H1 (cell line): Measurements from ENCODE around the gene USP24. TPM values are rescaled to one million over a fixed set of nuclear protein-coding genes. Genes with fewer than 3 reads are reported as not detected.

Experiments
- CTCF ChIA-PET: fragments of 300-600 bp; sonication (Branson Sonifier 250); formaldehyde crosslinking; loops from one replicate; lab custom pipeline; 2021; ENCODE audit not compliant: partially characterized antibody; lab: Charles Lee
- POLR2A ChIA-PET: fragments of 300-600 bp; sonication (Branson Sonifier 250); formaldehyde crosslinking; loops from one replicate; lab custom pipeline; 2021; ENCODE audit warnings: inconsistent platforms; ENCODE audit not compliant: partially characterized antibody; lab: Charles Lee
- DNase-seq, 2 experiments: peaks; one replicate each; pipeline versions ENCODE4 v3.0.0 to v3.0.0-alpha.2; 2010 to 2022; ENCODE audit warnings: low spot score in 2 of 2, low read depth in 1 of 2, mixed read lengths in 1 of 2
- FAIRE-seq: peaks from 2 replicates; lab custom pipeline; 2011; peaks lifted over from hg19 to GRCh38; lab: Jason Lieb, UNC
- H2AFZ ChIP-seq: 2 replicates; pipeline ENCODE4 v1.8.1; 2012; ENCODE audit warnings: low read length, inconsistent platforms
- H2AK5ac ChIP-seq: 2 replicates; pipeline ENCODE4 v1.6.1; 2013; ENCODE audit warnings: low read depth, low read length
- H2BK120ac ChIP-seq: replicated peaks from 2 replicates; pipeline ENCODE3; 2013; ENCODE audit warnings: low read depth, low read length, inconsistent platforms
- H2BK12ac ChIP-seq: 2 replicates; pipeline ENCODE4 v1.6.1; 2013; ENCODE audit warnings: low read depth, low read length
- H2BK15ac ChIP-seq: 2 replicates; pipeline ENCODE4 v1.6.1; 2013; ENCODE audit warnings: low read length
- H2BK20ac ChIP-seq: 2 replicates; pipeline ENCODE4 v1.6.1; 2013; ENCODE audit warnings: low read length
- H2BK5ac ChIP-seq: 2 replicates; pipeline ENCODE4 v1.6.1; 2013; ENCODE audit warnings: low read depth, low read length
- H3K14ac ChIP-seq: 2 replicates; pipeline ENCODE4 v1.6.1; 2013; ENCODE audit warnings: inconsistent platforms; ENCODE audit not compliant: insufficient read length
- H3K18ac ChIP-seq: 2 replicates; pipeline ENCODE4 v1.6.1; 2013; ENCODE audit warnings: low read length; ENCODE audit errors: extremely low read depth
- H3K23ac ChIP-seq: 2 replicates; pipeline ENCODE4 v1.6.1; 2013; ENCODE audit warnings: inconsistent platforms; ENCODE audit not compliant: insufficient read length
- H3K23me2 ChIP-seq: 2 replicates; pipeline ENCODE4 v1.6.1; 2013; ENCODE audit warnings: low read depth, low read length
- H3K27ac ChIP-seq: 2 replicates; pipeline ENCODE4 v1.6.1; 2011; ENCODE audit warnings: low read depth, low read length, inconsistent platforms
- H3K27me3 ChIP-seq, 4 experiments: replicated peaks in 1 of 4; 1 replicate in 1 of 4; 2 replicates in 3 of 4; pipeline versions ENCODE4 v1.6.1 to v1.8.1; 2011 to 2013; ENCODE audit warnings: low read length in 3 of 4, mild to moderate bottlenecking in 3 of 4, inconsistent platforms in 2 of 4, mixed read lengths in 2 of 4, moderate library complexity in 1 of 4; ENCODE audit not compliant: control insufficient read depth in 3 of 4, insufficient read depth in 3 of 4; ENCODE audit errors: extremely low read depth in 1 of 4
- H3K36me3 ChIP-seq, 4 experiments: 2 replicates each; pipeline versions ENCODE4 v1.6.1 to v1.8.1; 2011 to 2013; ENCODE audit warnings: mild to moderate bottlenecking in 4 of 4, low read length in 3 of 4, moderate library complexity in 2 of 4, control low read depth in 1 of 4, inconsistent platforms in 1 of 4; ENCODE audit not compliant: insufficient read depth in 4 of 4, control insufficient read depth in 2 of 4
- H3K4ac ChIP-seq: replicated peaks from 2 replicates; pipeline ENCODE3; 2013; ENCODE audit warnings: low read length, low read depth, mixed read lengths, inconsistent platforms; ENCODE audit not compliant: insufficient read length
- H3K4me1 ChIP-seq, 4 experiments: replicated peaks in 1 of 4; 1 replicate in 1 of 4; 2 replicates in 3 of 4; pipeline versions ENCODE4 v1.6.1 to v1.8.1; 2011 to 2013; ENCODE audit warnings: low read length in 3 of 4, inconsistent platforms in 2 of 4, mixed read lengths in 1 of 4; ENCODE audit not compliant: insufficient read depth in 4 of 4, control insufficient read depth in 3 of 4
- H3K4me2 ChIP-seq, 2 experiments: 2 replicates each; pipeline versions ENCODE4 v1.6.1 to v1.8.1; 2011 to 2013; ENCODE audit warnings: low read depth in 2 of 2, low read length in 2 of 2, control low read depth in 1 of 2, inconsistent platforms in 1 of 2, mild to moderate bottlenecking in 1 of 2; ENCODE audit not compliant: insufficient read depth in 1 of 2
- H3K4me3 ChIP-seq, 4 experiments: fragments of 200-600, 300-600 bp in 1 of 4; sonication (generic), shearing (Covaris generic), sonication (Bioruptor Twin) in 1 of 4; 2 replicates each; pipeline versions ENCODE4 v1.5.1 to v1.8.1; 2011 to 2016; ENCODE audit warnings: low read length in 4 of 4, low read depth in 3 of 4, control low read depth in 2 of 4, inconsistent platforms in 2 of 4, mild to moderate bottlenecking in 2 of 4, mixed read lengths in 1 of 4, moderate library complexity in 1 of 4; ENCODE audit not compliant: insufficient read depth in 2 of 4; ENCODE audit errors: extremely low read depth in 1 of 4
- H3K56ac ChIP-seq: replicated peaks from 2 replicates; pipeline ENCODE3; 2013; ENCODE audit warnings: low read depth, mild to moderate bottlenecking, mixed read lengths, low read length, inconsistent platforms; ENCODE audit not compliant: insufficient read length
- H3K79me1 ChIP-seq: 2 replicates; pipeline ENCODE4 v1.6.1; 2013; ENCODE audit warnings: low read depth, low read length, control low read depth
- H3K79me2 ChIP-seq, 2 experiments: 2 replicates each; pipeline versions ENCODE4 v1.6.1 to v1.8.1; 2012 to 2013; ENCODE audit warnings: low read length in 2 of 2, mild to moderate bottlenecking in 2 of 2, inconsistent platforms in 1 of 2; ENCODE audit not compliant: insufficient read depth in 2 of 2, control insufficient read depth in 1 of 2
- H3K9ac ChIP-seq, 4 experiments: replicated peaks in 1 of 4; 1 replicate in 1 of 4; 2 replicates in 3 of 4; pipeline versions ENCODE4 v1.6.1 to v1.8.1; 2011 to 2013; ENCODE audit warnings: low read depth in 3 of 4, low read length in 3 of 4, control low read depth in 2 of 4, mild to moderate bottlenecking in 2 of 4, moderate library complexity in 2 of 4, inconsistent platforms in 1 of 4; ENCODE audit errors: extremely low read depth in 1 of 4
- H3K9me3 ChIP-seq, 2 experiments: 2 replicates each; pipeline versions ENCODE4 v1.6.1 to v1.8.1; 2012 to 2013; ENCODE audit warnings: mild to moderate bottlenecking in 2 of 2, moderate library complexity in 2 of 2, control low read depth in 1 of 2, inconsistent platforms in 1 of 2, low read depth in 1 of 2, low read length in 1 of 2, mixed read lengths in 1 of 2; ENCODE audit not compliant: insufficient read depth in 2 of 2
- H4K20me1 ChIP-seq, 2 experiments: replicated peaks in 1 of 2; 2 replicates each; pipeline versions ENCODE3 to v1.8.1; 2011 to 2013; ENCODE audit warnings: inconsistent platforms in 2 of 2, low read length in 2 of 2, mild to moderate bottlenecking in 1 of 2; ENCODE audit not compliant: insufficient read depth in 2 of 2, control insufficient read depth in 1 of 2
- H4K5ac ChIP-seq: 2 replicates; pipeline ENCODE4 v1.6.1; 2013; ENCODE audit warnings: low read length, low read depth, mixed read lengths, inconsistent platforms; ENCODE audit not compliant: insufficient read length
- H4K8ac ChIP-seq: 2 replicates; pipeline ENCODE4 v1.8.0; 2013; ENCODE audit warnings: mild to moderate bottlenecking, moderate library complexity, low read length, inconsistent platforms; ENCODE audit not compliant: insufficient read depth; ENCODE audit errors: extremely low read depth
- H4K91ac ChIP-seq: replicated peaks from 2 replicates; pipeline ENCODE3; 2013; ENCODE audit warnings: low read length, mixed read lengths, inconsistent platforms; ENCODE audit not compliant: insufficient read length
- EZH2 ChIP-seq: fragments of 200-600 bp; sonication (generic); IDR thresholded peaks from 2 replicates; pipeline ENCODE4 v1.7.1; 2012; ENCODE audit warnings: low read depth, mild to moderate bottlenecking, moderate library complexity, low read length, inconsistent platforms; ENCODE audit not compliant: severe bottlenecking
- GABPA ChIP-seq: IDR thresholded peaks from 2 replicates; pipeline ENCODE4 v1.6.1; 2011; ENCODE audit warnings: mild to moderate bottlenecking, low read length, moderate library complexity, borderline replicate concordance; ENCODE audit not compliant: insufficient read depth
- POLR2A ChIP-seq, 2 experiments: IDR thresholded peaks; 1 replicate in 1 of 2; 2 replicates in 1 of 2; pipeline ENCODE4 v1.6.1; 2011; ENCODE audit warnings: low read depth in 2 of 2, low read length in 2 of 2, mild to moderate bottlenecking in 2 of 2; ENCODE audit errors: control extremely low read depth in 1 of 2
- POLR2AphosphoS5 ChIP-seq: IDR thresholded peaks from 2 replicates; pipeline ENCODE4 v1.6.1; 2011; ENCODE audit warnings: low read depth, low read length
- YY1 ChIP-seq: IDR thresholded peaks from 2 replicates; pipeline ENCODE4 v1.6.1; 2011; ENCODE audit warnings: low read depth, mild to moderate bottlenecking, low read length
- WGBS, 2 experiments: shearing (Covaris generic) in 1 of 2; methylation state at CpG; one replicate each; pipeline versions ENCODE4 v1.1.6 to v1.1.7; 2013 to 2015; ENCODE audit warnings: low lambda C conversion rate in 2 of 2, mixed read lengths in 2 of 2, inconsistent platforms in 1 of 2, low coverage in 1 of 2, missing lambda C conversion rate in 1 of 2; ENCODE audit not compliant: insufficient replicate concordance in 2 of 2, insufficient coverage in 1 of 2, insufficient read length in 1 of 2; ENCODE audit errors: extremely low coverage in 1 of 2, missing lambda C conversion rate in 1 of 2; 5-methylcytosine and 5-hydroxymethylcytosine counted together
- polyA plus RNA-seq, 7 experiments: library from polyadenylated mRNA; depleted of rRNA in 3 of 7; stranded (reverse) in 5 of 7; unstranded in 2 of 7; fragments of >200 nt in 5 of 7; fragments of 200-250 nt in 2 of 7; gene quantifications; 1 replicate in 5 of 7; 2 replicates in 1 of 7; 4 replicates in 1 of 7; pipeline versions ENCODE4 v1.2.1 to v1.2.3, GENCODE V29; 2011 to 2013; ENCODE audit warnings: missing spikeins in 2 of 7, mixed read lengths in 2 of 7
- total RNA-seq: library from RNA; stranded (reverse); fragmentation: NEBNext Ultra II Directional; extraction: Animal tissue kit (Norgen Biotek cat#: 25700); gene quantifications from 2 replicates; pipeline ENCODE4 v1.2.1, GENCODE V29; 2021

Gene USP24
- total and polyA plus RNA-seq, 2 of the 8 experiments (the other 6 are each of a cell fraction or from before 2014, with no cell fraction given), result 11.1 to 34.6 TPM

DNA sequence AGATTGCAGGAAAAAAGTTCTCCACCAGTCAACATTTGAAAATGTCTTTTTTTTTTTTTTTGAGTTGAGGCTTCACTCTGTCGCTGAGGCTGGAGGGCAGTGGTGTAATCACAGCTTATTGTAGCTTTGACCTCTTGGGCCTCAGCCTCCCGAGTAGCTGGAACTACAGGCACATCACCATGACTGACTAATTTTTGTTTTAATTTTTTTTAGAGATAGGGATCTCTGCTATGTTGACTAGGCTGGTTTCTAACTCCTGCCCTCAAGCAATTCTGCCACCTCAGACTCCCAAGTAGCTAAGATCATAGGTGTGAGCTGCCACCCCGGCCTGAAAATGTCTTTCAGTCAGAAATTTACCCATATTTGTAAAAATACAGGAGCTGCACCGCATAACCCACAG lies 30.6 kb upstream of the USP24 start:
- FAIRE-seq, result no peak
- no peak overlapping the region for H2AFZ ChIP-seq
- TF ChIP-seq POLR2AphosphoS5 (no peak), GABPA (no peak), EZH2 (no peak), YY1 (no peak), POLR2A (IDR thresholded peaks at IDR 0.05; ENCODE audit: control extremely low read depth in 1 of 2, low read depth in 2 of 2, low read length in 2 of 2) (no peak)

More for the DNA sequence above, 30.6 kb upstream of the USP24 start:
- no peaks in the 10 kb centered on the region for H3K27me3 ChIP-seq
- no peak overlapping the region for H3K56ac ChIP-seq
- no peak overlapping the region for H2BK12ac ChIP-seq
- no peak overlapping the region for H3K4ac ChIP-seq
- ChIA-PET POLR2A (no interaction called here), CTCF (interaction anchor here (1.2 to 1.7 kb wide), 4 partner anchors 11 to 102 kb away, joined by 3 to 6 read pairs (median 4); no protein-coding TSS in a partner anchor)
- H2BK20ac ChIP-seq, result no peak overlapping the region
- H3K27ac ChIP-seq, result no peak overlapping the region
- H4K5ac ChIP-seq, result no peak overlapping the region
- no peak for DNase-seq
- H3K23ac ChIP-seq, result no peak overlapping the region
- H2BK120ac ChIP-seq, result no peak overlapping the region
- no peak overlapping the region for H4K91ac ChIP-seq
- 87% methylated on average over 4 of the region's 4 CpGs; no CpG with 5 or more reads in 1 of the 2 experiments for WGBS, 2 experiments
- no peaks in the 10 kb centered on the region for H3K79me1 ChIP-seq
- H3K23me2 ChIP-seq, result no peaks in the 10 kb centered on the region
- H3K79me2 ChIP-seq, result no peaks in the 10 kb centered on the region
- H3K36me3 ChIP-seq, result no peaks in the 10 kb centered on the region
- no peaks in the 10 kb centered on the region for H3K9me3 ChIP-seq
- no peak overlapping the region for H3K9ac ChIP-seq
- H3K4me3 ChIP-seq, result no peak overlapping the region
- H3K18ac ChIP-seq, result no peak overlapping the region
- H2BK15ac ChIP-seq, result no peak overlapping the region
- H3K4me1 ChIP-seq, result no peaks in the 10 kb centered on the region
- H2BK5ac ChIP-seq, result no peak overlapping the region
- H3K4me2 ChIP-seq, result no peak overlapping the region
- H4K20me1 ChIP-seq, result no peaks in the 10 kb centered on the region
- no peak overlapping the region for H3K14ac ChIP-seq
- H2AK5ac ChIP-seq, result no peak overlapping the region
- H4K8ac ChIP-seq, result no peak overlapping the region
